SH-SY5Y (cell line): ENCODE data around the gene LITAF.

Source experiments
- GATA2 ChIP-seq: IDR thresholded peaks from 2 replicates; pipeline ENCODE4 v1.6.1; 2011; ENCODE audit warnings: mild to moderate bottlenecking, low read depth, low read length
- GATA3 ChIP-seq: IDR thresholded peaks from 2 replicates; pipeline ENCODE4 v1.6.1; 2011; ENCODE audit warnings: low read depth, mild to moderate bottlenecking, low read length, moderate library complexity

- TF ChIP-seq GATA3: no peak
- TF ChIP-seq GATA2: no peak
These were observed 10.1 kb downstream of the LITAF start for GRCh38 chr16:11576427-11577289.
